IMR-90 (cell line): ENCODE results near the gene FLVCR1. TPM values are rescaled to one million over a fixed set of nuclear protein-coding genes. Genes with fewer than 3 reads are reported as not detected.

Source experiments
- ATAC-seq: fragments of 200-7000 bp; cut with Tn5 transposase; 2 replicates; pipeline ENCODE4 v1.9.1; 2020; ENCODE audit warnings: low read depth, mild to moderate bottlenecking, moderate library complexity
- BruUV-seq: library from RNA; stranded (reverse); fragments of 400-500 nt; replicated peaks from 2 replicates; lab custom pipeline; 2021; lab: Mats Ljungman, UMichigan
- CTCF ChIA-PET: fragments of 300-600 bp; formaldehyde crosslinking; extraction: SDS; loops from one replicate; lab custom pipeline; 2021; ENCODE audit warnings: antibody characterized with exemption; lab: Yijun Ruan, JAX
- POLR2A ChIA-PET: fragments of 300-600 bp; sonication (Branson Sonifier 250); formaldehyde crosslinking; loops from one replicate; lab custom pipeline; 2022; ENCODE audit warnings: antibody characterized with exemption; ENCODE audit not compliant: unreplicated experiment; lab: Charles Lee
- DNase-seq: peaks from one replicate; pipeline ENCODE4 v3.0.0; 2013
- H2AFZ ChIP-seq: replicated peaks from 2 replicates; pipeline ENCODE3; 2013; ENCODE audit warnings: low read length, mild to moderate bottlenecking; ENCODE audit not compliant: poor library complexity
- H2AK5ac ChIP-seq: 2 replicates; pipeline ENCODE4 v1.6.1; 2013; ENCODE audit warnings: low read depth, low read length, inconsistent platforms
- H2AK9ac ChIP-seq: replicated peaks from 2 replicates; pipeline ENCODE3; 2013; ENCODE audit warnings: mild to moderate bottlenecking, low read depth, low read length, moderate library complexity; ENCODE audit not compliant: poor library complexity
- H2BK120ac ChIP-seq: 2 replicates; pipeline ENCODE4 v1.6.1; 2013; ENCODE audit warnings: low read depth, low read length, inconsistent platforms
- H2BK15ac ChIP-seq: 3 replicates; pipeline ENCODE4 v1.6.1; 2013; ENCODE audit warnings: low read depth, low read length, inconsistent platforms
- H2BK20ac ChIP-seq: 2 replicates; pipeline ENCODE4 v1.6.1; 2013; ENCODE audit warnings: low read depth, mild to moderate bottlenecking, inconsistent platforms, low read length, moderate library complexity
- H2BK5ac ChIP-seq: 2 replicates; pipeline ENCODE4 v1.6.1; 2013; ENCODE audit warnings: mild to moderate bottlenecking, low read depth, low read length, inconsistent platforms; ENCODE audit not compliant: poor library complexity, severe bottlenecking
- H3K14ac ChIP-seq: replicated peaks from 2 replicates; pipeline ENCODE4 v1.6.1; 2013; ENCODE audit warnings: low read depth, low read length, inconsistent platforms
- H3K18ac ChIP-seq: 2 replicates; pipeline ENCODE4 v1.6.1; 2013; ENCODE audit warnings: low read depth, low read length, control low read depth
- H3K23ac ChIP-seq: 2 replicates; pipeline ENCODE4 v1.6.1; 2013; ENCODE audit warnings: low read depth, low read length, inconsistent platforms
- H3K27ac ChIP-seq: 2 replicates; pipeline ENCODE4 v1.5.1; 2013; ENCODE audit warnings: mild to moderate bottlenecking, control low read depth, low read length; ENCODE audit not compliant: insufficient read depth
- H3K27me3 ChIP-seq: 2 replicates; pipeline ENCODE4 v1.6.1; 2013; ENCODE audit warnings: low read length; ENCODE audit not compliant: control insufficient read depth, insufficient read depth
- H3K36me3 ChIP-seq: 2 replicates; pipeline ENCODE4 v1.6.1; 2013; ENCODE audit warnings: low read length, mixed read lengths; ENCODE audit not compliant: control insufficient read depth, insufficient read depth
- H3K4ac ChIP-seq: 2 replicates; pipeline ENCODE4 v1.6.1; 2013; ENCODE audit warnings: low read depth, low read length, inconsistent platforms
- H3K4me1 ChIP-seq: 2 replicates; pipeline ENCODE4 v1.6.1; 2013; ENCODE audit warnings: low read length, mixed read lengths; ENCODE audit not compliant: control insufficient read depth, insufficient read depth
- H3K4me2 ChIP-seq: 2 replicates; pipeline ENCODE4 v1.6.1; 2013; ENCODE audit warnings: low read depth, mild to moderate bottlenecking, control low read depth, low read length, moderate library complexity
- H3K4me3 ChIP-seq: 2 replicates; pipeline ENCODE4 v1.5.1; 2013; ENCODE audit warnings: low read depth, mild to moderate bottlenecking, control low read depth, low read length, moderate library complexity; ENCODE audit not compliant: insufficient read depth
- H3K56ac ChIP-seq: 2 replicates; pipeline ENCODE4 v1.6.1; 2013; ENCODE audit warnings: low read length, inconsistent platforms; ENCODE audit not compliant: insufficient read depth; ENCODE audit errors: extremely low read depth
- H3K79me1 ChIP-seq, 2 experiments: 2 replicates each; pipeline ENCODE4 v1.6.1; 2013; ENCODE audit warnings: low read length in 2 of 2, inconsistent platforms in 1 of 2, low read depth in 1 of 2
- H3K9ac ChIP-seq: 2 replicates; pipeline ENCODE4 v1.6.1; 2013; ENCODE audit warnings: low read depth, low read length, control low read depth
- H3K9me1 ChIP-seq: 2 replicates; pipeline ENCODE4 v1.6.1; 2013; ENCODE audit warnings: low read length, inconsistent platforms; ENCODE audit not compliant: insufficient read depth
- H3K9me3 ChIP-seq: 2 replicates; pipeline ENCODE4 v1.6.1; 2013; ENCODE audit warnings: low read length; ENCODE audit not compliant: control insufficient read depth, insufficient read depth
- H4K20me1 ChIP-seq: 2 replicates; pipeline ENCODE4 v1.6.1; 2013; ENCODE audit warnings: low read length, inconsistent platforms; ENCODE audit not compliant: insufficient read depth
- H4K5ac ChIP-seq: 2 replicates; pipeline ENCODE4 v1.6.1; 2013; ENCODE audit warnings: mild to moderate bottlenecking, low read depth, low read length, control low read depth
- H4K8ac ChIP-seq, 2 experiments: 2 replicates each; pipeline ENCODE4 v1.6.1; 2013; ENCODE audit warnings: low read depth in 2 of 2, low read length in 2 of 2, control low read depth in 1 of 2, inconsistent platforms in 1 of 2
- H4K91ac ChIP-seq: 2 replicates; pipeline ENCODE4 v1.6.1; 2013; ENCODE audit warnings: low read depth, low read length, inconsistent platforms; ENCODE audit not compliant: insufficient read depth
- BHLHE40 ChIP-seq: fragments of 150-350 bp; IDR thresholded peaks from 2 replicates; pipeline ENCODE4 v1.6.1; 2016; ENCODE audit warnings: mild to moderate bottlenecking, low read depth, low read length
- CEBPB ChIP-seq: IDR thresholded peaks from 2 replicates; pipeline ENCODE4 v1.6.1; 2012; ENCODE audit warnings: low read depth, low read length, improper control_type of control experiment
- CHD1 ChIP-seq: IDR thresholded peaks from 2 replicates; pipeline ENCODE4 v1.6.1; 2012; ENCODE audit warnings: low read depth, low read length, improper control_type of control experiment
- MAFK ChIP-seq: IDR thresholded peaks from 2 replicates; pipeline ENCODE4 v1.6.1; 2012; ENCODE audit warnings: low read depth, low read length, improper control_type of control experiment
- MAZ ChIP-seq: IDR thresholded peaks from 2 replicates; pipeline ENCODE4 v1.6.1; 2012; ENCODE audit warnings: low read depth, mild to moderate bottlenecking, low read length, improper control_type of control experiment, moderate library complexity, borderline replicate concordance
- MXI1 ChIP-seq: IDR thresholded peaks from 2 replicates; pipeline ENCODE4 v1.6.1; 2012; ENCODE audit warnings: low read depth, mild to moderate bottlenecking, low read length, moderate library complexity, borderline replicate concordance
- NFE2L2 ChIP-seq: fragments of 150-350 bp; IDR thresholded peaks from 2 replicates; pipeline ENCODE4 v1.6.1; 2016; ENCODE audit warnings: low read depth, mild to moderate bottlenecking, low read length
- POLR2A ChIP-seq: IDR thresholded peaks from 2 replicates; pipeline ENCODE4 v1.6.1; 2012; ENCODE audit warnings: mild to moderate bottlenecking, low read depth, low read length
- RAD21 ChIP-seq: IDR thresholded peaks from 2 replicates; pipeline ENCODE4 v1.6.1; 2012; ENCODE audit warnings: low read length, improper control_type of control experiment
- RCOR1 ChIP-seq: IDR thresholded peaks from 2 replicates; pipeline ENCODE4 v1.6.1; 2012; ENCODE audit warnings: mild to moderate bottlenecking, low read length, improper control_type of control experiment; ENCODE audit not compliant: insufficient replicate concordance
- RFX5 ChIP-seq: IDR thresholded peaks from 2 replicates; pipeline ENCODE4 v1.8.0; 2012; ENCODE audit warnings: low read depth, mild to moderate bottlenecking, low read length, moderate library complexity
- SMC3 ChIP-seq: fragments of 150-350 bp; IDR thresholded peaks from 2 replicates; pipeline ENCODE4 v1.6.1; 2016; ENCODE audit warnings: low read depth, mild to moderate bottlenecking, antibody characterized with exemption, low read length, moderate library complexity
- WGBS, 2 experiments: methylation state at CpG; one replicate each; pipeline versions ENCODE4 v1.1.5 to v1.1.7; 2013; ENCODE audit warnings: missing lambda C conversion rate in 2 of 2; ENCODE audit not compliant: insufficient read length in 1 of 2; ENCODE audit errors: extremely low coverage in 2 of 2; 5-methylcytosine and 5-hydroxymethylcytosine counted together
- dilution Hi-C: fragments of 300-500 bp; cut with HindIII; formaldehyde crosslinking; loops from one replicate; pipeline ENCODE4 v1.14.3; 2018; ENCODE audit warnings: low sequenced_read_pairs; ENCODE audit not compliant: unreplicated experiment
- in situ Hi-C: fragments of 300-500 bp; cut with MboI; formaldehyde crosslinking; loops from 3 replicates; pipeline ENCODE4 v1.14.3; 2019; ENCODE audit warnings: low sequenced_read_pairs, inconsistent platforms, mixed read lengths
- intact Hi-C: fragments of 100-400 bp; cut with micrococcal nuclease; formaldehyde crosslinking; loops from 2 replicates; pipeline ENCODE4 v1.10.0; 2022
- polyA plus RNA-seq, 3 experiments: library from polyadenylated mRNA; depleted of rRNA; stranded (reverse); fragments of >200 nt; gene quantifications; 2 replicates each; pipeline ENCODE4 v1.2.3, GENCODE V29; 2012; ENCODE audit warnings: low replicate concordance in 1 of 3
- total RNA-seq: library from RNA; depleted of rRNA; stranded (reverse); fragments of >200 nt; gene quantifications from 2 replicates; pipeline ENCODE4 v1.2.3, GENCODE V29; 2012
- TF ChIP-seq, protein P1 (sequence below): conservative IDR thresholded peaks from 2 replicates; pipeline ENCODE4 v1.5.1; 2012; ENCODE audit warnings: mild to moderate bottlenecking, low read depth, low read length, improper control_type of control experiment
- TF ChIP-seq, protein P2 (sequence below): fragments of 150-350 bp; IDR thresholded peaks from 2 replicates; pipeline ENCODE4 v1.6.1; 2016; ENCODE audit warnings: low read depth, mild to moderate bottlenecking, low read length, moderate library complexity, borderline replicate concordance
- TF ChIP-seq, protein P3 (sequence below): fragments of 150-350 bp; IDR thresholded peaks from 2 replicates; pipeline ENCODE4 v1.6.1; 2017; ENCODE audit warnings: mild to moderate bottlenecking, antibody characterized with exemption, low read length, low read depth

FLVCR1 gene
- total and polyA plus RNA-seq, 2 of the 4 experiments (the other 2 are of a cell fraction), result 2.4 to 3.9 TPM

DNA sequence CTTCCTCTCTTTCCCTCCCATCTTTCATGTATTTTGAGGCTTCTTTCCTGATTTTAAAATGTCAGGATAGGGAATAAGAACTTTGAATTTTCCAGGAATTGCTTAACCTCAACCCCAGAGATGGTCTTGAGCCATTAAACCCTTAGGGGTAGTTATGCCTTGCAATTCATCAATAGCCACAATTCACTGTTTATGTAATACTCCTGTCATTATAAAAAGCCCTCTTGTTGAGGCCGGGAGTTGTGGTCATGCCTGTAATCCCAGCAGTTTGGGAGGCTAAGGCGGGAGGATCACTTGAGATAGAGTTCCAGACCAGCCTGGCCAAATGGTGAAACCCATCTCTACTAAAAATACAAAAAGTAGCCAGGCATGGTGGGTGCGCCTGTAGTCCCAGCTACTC lies 35.1 kb upstream of the FLVCR1 start:
- H2BK20ac ChIP-seq, result no peak overlapping the region
- no peaks in the 10 kb centered on the region for H3K27me3 ChIP-seq
- no peak overlapping the region for H2BK120ac ChIP-seq
- no TSS peak for BruUV-seq
- H3K9me3 ChIP-seq, result peaks cover 20% of the 10 kb centered on the region
- H3K79me1 ChIP-seq, result no peaks in the 10 kb centered on the region
- no peak overlapping the region for H4K8ac ChIP-seq
- H4K91ac ChIP-seq, result no peak overlapping the region
- DNase-seq (no peak), ATAC-seq (no peak)
- H3K18ac ChIP-seq, result no peak overlapping the region
- no peak overlapping the region for H2AK9ac ChIP-seq
- H3K9ac ChIP-seq, result no peak overlapping the region
- in situ Hi-C loops, result no loop called here
- H3K4me2 ChIP-seq, result no peak overlapping the region
- WGBS, 2 experiments, result no CpG with 5 or more reads among the region's 3 CpGs
- no peak overlapping the region for H3K4ac ChIP-seq
- no peaks in the 10 kb centered on the region for H3K9me1 ChIP-seq
- no peaks in the 10 kb centered on the region for H3K4me1 ChIP-seq
- H3K23ac ChIP-seq, result no peak overlapping the region
- no peak overlapping the region for H2BK15ac ChIP-seq
- H2BK5ac ChIP-seq, result no peak overlapping the region
- H3K56ac ChIP-seq, result no peak overlapping the region
- H3K4me3 ChIP-seq, result no peak overlapping the region
- ChIA-PET POLR2A (no interaction called here), CTCF (no interaction called here)
- H4K20me1 ChIP-seq, result no peaks in the 10 kb centered on the region
- intact Hi-C loops, result loop anchor here (5.0 kb wide), 1 partner anchor 34 kb away; the partner anchor contains the start of gene FLVCR1
- H4K5ac ChIP-seq, result no peak overlapping the region
- dilution Hi-C loops, result no loop called here
- no peaks in the 10 kb centered on the region for H3K36me3 ChIP-seq
- no peak overlapping the region for H3K27ac ChIP-seq
- H3K14ac ChIP-seq, result no peak overlapping the region
- TF ChIP-seq, protein P1, sequence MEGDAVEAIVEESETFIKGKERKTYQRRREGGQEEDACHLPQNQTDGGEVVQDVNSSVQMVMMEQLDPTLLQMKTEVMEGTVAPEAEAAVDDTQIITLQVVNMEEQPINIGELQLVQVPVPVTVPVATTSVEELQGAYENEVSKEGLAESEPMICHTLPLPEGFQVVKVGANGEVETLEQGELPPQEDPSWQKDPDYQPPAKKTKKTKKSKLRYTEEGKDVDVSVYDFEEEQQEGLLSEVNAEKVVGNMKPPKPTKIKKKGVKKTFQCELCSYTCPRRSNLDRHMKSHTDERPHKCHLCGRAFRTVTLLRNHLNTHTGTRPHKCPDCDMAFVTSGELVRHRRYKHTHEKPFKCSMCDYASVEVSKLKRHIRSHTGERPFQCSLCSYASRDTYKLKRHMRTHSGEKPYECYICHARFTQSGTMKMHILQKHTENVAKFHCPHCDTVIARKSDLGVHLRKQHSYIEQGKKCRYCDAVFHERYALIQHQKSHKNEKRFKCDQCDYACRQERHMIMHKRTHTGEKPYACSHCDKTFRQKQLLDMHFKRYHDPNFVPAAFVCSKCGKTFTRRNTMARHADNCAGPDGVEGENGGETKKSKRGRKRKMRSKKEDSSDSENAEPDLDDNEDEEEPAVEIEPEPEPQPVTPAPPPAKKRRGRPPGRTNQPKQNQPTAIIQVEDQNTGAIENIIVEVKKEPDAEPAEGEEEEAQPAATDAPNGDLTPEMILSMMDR, result no peak
- TF ChIP-seq NFE2L2 (no peak), CHD1 (no peak), SMC3 (no peak), MAFK (no peak), RAD21 (no peak), BHLHE40 (no peak), CEBPB (no peak), MAZ (no peak), POLR2A (no peak), MXI1 (no peak), RCOR1 (no peak), RFX5 (no peak)
- TF ChIP-seq, protein P2, sequence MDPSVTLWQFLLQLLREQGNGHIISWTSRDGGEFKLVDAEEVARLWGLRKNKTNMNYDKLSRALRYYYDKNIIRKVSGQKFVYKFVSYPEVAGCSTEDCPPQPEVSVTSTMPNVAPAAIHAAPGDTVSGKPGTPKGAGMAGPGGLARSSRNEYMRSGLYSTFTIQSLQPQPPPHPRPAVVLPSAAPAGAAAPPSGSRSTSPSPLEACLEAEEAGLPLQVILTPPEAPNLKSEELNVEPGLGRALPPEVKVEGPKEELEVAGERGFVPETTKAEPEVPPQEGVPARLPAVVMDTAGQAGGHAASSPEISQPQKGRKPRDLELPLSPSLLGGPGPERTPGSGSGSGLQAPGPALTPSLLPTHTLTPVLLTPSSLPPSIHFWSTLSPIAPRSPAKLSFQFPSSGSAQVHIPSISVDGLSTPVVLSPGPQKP, result no peak
- TF ChIP-seq, protein P3, sequence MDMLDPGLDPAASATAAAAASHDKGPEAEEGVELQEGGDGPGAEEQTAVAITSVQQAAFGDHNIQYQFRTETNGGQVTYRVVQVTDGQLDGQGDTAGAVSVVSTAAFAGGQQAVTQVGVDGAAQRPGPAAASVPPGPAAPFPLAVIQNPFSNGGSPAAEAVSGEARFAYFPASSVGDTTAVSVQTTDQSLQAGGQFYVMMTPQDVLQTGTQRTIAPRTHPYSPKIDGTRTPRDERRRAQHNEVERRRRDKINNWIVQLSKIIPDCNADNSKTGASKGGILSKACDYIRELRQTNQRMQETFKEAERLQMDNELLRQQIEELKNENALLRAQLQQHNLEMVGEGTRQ, result no peak
- no peak overlapping the region for H2AFZ ChIP-seq
- H2AK5ac ChIP-seq, result no peak overlapping the region
